K562 (cell line): ENCODE data around the gene MLC1.

Experiments
- KDM5B ChIP-seq: fragments of 200-600 bp; sonication (generic); IDR thresholded peaks from 2 replicates; pipeline ENCODE4 v1.6.1; 2012; ENCODE audit warnings: low read depth, mild to moderate bottlenecking, moderate library complexity, low read length, control low read depth, inconsistent platforms; ENCODE audit not compliant: insufficient replicate concordance
- L3MBTL2 ChIP-seq: fragments of 450-650 bp; IDR thresholded peaks from 2 replicates; pipeline ENCODE4 v1.6.1; 2016; ENCODE audit warnings: mild to moderate bottlenecking, moderate library complexity
- PHF8 ChIP-seq: fragments of 200-600 bp; sonication (generic); IDR thresholded peaks from 2 replicates; pipeline ENCODE4 v1.6.1; 2012; ENCODE audit warnings: mixed run types, mild to moderate bottlenecking, inconsistent platforms, low read length, moderate library complexity, borderline replicate concordance

- TF ChIP-seq L3MBTL2: no peak
- no peak for TF ChIP-seq KDM5B
- TF ChIP-seq PHF8: no peak
Observed at GRCh38 chr22:50039669-50040443, 45.4 kb downstream of the MLC1 start.
